ENCODE measurements around the gene SLC17A1.

DNA sequence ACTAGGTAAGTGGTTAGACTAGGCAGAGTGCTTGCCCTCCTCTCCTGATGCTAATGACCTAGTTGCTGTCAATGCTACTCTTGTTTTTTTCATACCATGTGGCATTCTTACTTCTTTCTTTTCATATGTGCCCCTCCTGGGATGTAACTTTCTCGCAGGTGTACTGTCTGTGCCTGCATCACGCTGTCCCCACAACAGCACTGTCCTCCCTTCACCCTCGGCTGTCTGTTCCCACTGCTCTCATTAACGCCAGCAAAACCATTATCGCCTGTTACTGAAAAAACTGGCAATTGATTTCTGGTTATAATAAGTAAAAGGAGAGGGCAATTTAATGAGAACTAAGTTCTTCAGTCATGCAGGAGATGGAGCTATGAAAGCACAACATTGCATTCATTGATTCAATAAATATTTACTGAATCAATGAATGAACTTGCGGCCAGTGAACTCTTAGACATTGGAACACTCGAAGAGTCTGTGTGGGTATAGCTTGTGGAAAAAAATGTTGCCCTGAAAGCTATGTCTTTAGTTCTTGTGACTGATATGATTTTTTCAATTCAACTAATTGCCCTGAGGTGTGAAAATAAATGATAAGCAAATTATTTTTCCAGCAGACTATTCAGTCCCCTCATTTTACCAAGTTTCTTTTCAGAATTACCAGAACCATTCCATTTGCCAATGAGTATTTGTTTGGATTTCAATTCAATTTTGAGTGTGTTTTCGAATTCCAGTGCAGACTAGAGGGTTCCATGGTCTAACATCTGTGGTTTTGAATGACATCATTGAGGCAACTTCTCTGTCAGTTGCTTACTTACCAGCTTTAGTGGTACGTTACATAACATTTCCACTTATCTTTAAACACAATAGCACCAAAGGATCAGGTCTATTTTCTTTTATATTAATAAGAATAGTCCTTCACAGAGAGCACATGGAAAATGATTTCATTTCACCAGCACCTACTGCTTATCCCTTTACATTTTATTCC lies 75.2 kb downstream of the SLC17A1 start:
- TF ChIP-seq, protein P1, sequence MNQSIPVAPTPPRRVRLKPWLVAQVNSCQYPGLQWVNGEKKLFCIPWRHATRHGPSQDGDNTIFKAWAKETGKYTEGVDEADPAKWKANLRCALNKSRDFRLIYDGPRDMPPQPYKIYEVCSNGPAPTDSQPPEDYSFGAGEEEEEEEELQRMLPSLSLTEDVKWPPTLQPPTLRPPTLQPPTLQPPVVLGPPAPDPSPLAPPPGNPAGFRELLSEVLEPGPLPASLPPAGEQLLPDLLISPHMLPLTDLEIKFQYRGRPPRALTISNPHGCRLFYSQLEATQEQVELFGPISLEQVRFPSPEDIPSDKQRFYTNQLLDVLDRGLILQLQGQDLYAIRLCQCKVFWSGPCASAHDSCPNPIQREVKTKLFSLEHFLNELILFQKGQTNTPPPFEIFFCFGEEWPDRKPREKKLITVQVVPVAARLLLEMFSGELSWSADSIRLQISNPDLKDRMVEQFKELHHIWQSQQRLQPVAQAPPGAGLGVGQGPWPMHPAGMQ (IDR thresholded peaks at IDR 0.05; ENCODE audit: borderline replicate concordance): no peak
- TF ChIP-seq NR2C2 (IDR thresholded peaks at IDR 0.05; ENCODE audit: borderline replicate concordance, control insufficient read depth, insufficient read length, low read depth) (no peak), SMAD1 (IDR thresholded peaks at IDR 0.05; ENCODE audit: low read depth, partially characterized antibody) (no peak), NBN (IDR thresholded peaks at IDR 0.05) (no peak), TARDBP (IDR thresholded peaks at IDR 0.05; ENCODE audit: borderline replicate concordance) (no peak), ZBED1 (IDR thresholded peaks at IDR 0.05; ENCODE audit: borderline replicate concordance) (no peak), GABPA (IDR thresholded peaks at IDR 0.05; ENCODE audit: low read depth) (no peak)
- TF ChIP-seq, protein P2, sequence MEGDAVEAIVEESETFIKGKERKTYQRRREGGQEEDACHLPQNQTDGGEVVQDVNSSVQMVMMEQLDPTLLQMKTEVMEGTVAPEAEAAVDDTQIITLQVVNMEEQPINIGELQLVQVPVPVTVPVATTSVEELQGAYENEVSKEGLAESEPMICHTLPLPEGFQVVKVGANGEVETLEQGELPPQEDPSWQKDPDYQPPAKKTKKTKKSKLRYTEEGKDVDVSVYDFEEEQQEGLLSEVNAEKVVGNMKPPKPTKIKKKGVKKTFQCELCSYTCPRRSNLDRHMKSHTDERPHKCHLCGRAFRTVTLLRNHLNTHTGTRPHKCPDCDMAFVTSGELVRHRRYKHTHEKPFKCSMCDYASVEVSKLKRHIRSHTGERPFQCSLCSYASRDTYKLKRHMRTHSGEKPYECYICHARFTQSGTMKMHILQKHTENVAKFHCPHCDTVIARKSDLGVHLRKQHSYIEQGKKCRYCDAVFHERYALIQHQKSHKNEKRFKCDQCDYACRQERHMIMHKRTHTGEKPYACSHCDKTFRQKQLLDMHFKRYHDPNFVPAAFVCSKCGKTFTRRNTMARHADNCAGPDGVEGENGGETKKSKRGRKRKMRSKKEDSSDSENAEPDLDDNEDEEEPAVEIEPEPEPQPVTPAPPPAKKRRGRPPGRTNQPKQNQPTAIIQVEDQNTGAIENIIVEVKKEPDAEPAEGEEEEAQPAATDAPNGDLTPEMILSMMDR (IDR thresholded peaks at IDR 0.05 in 2 of 3, conservative IDR thresholded peaks at IDR 0.05 in 1 of 3; ENCODE audit: control insufficient read depth in 2 of 3, extremely low read depth in 1 of 3, insufficient read depth in 1 of 3, low read depth in 3 of 3, low read length in 3 of 3): no peak
- TF ChIP-seq, protein P3, sequence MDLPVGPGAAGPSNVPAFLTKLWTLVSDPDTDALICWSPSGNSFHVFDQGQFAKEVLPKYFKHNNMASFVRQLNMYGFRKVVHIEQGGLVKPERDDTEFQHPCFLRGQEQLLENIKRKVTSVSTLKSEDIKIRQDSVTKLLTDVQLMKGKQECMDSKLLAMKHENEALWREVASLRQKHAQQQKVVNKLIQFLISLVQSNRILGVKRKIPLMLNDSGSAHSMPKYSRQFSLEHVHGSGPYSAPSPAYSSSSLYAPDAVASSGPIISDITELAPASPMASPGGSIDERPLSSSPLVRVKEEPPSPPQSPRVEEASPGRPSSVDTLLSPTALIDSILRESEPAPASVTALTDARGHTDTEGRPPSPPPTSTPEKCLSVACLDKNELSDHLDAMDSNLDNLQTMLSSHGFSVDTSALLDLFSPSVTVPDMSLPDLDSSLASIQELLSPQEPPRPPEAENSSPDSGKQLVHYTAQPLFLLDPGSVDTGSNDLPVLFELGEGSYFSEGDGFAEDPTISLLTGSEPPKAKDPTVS (IDR thresholded peaks at IDR 0.05; ENCODE audit: low read depth, low read length): no peak

Measured in GM12878 (cell line).